GM18907 (cell line): Measurements from ENCODE around the gene DENND4C.
"Not testable (repeated sequence)": the region's sequence is repeated elsewhere in the genome, so short reads cannot be mapped to it uniquely, and the experiment has no call there.

Experiments used
- ATAC-seq: cut with Tn5 transposase; IDR thresholded peaks from one replicate; pipeline ENCODE4 v1.9.1; 2021; ENCODE audit warnings: mild to moderate bottlenecking, moderate library complexity; ENCODE audit not compliant: unreplicated experiment

The DENND4C gene

DNA sequence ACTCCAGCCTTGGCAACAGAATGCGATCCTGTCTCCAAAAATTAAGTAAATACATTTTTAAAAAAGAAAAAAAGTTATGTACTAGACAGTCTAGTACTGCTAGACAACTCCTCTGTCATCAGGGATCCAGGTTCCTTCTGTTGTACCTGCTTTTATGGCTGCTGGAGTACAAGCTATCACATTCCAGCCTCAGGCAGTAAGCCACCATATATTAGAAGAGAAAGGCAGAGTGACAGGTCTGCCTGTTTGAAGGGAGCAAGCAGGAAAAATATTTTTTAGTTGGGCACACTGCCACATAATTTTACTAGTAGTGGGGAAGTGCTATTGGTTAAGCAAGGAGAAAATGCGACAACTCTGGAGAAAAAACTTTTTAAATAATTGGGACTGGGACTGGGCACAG is 138.6 kb downstream of the DENND4C start:
- ATAC-seq, result no peak

DNA sequence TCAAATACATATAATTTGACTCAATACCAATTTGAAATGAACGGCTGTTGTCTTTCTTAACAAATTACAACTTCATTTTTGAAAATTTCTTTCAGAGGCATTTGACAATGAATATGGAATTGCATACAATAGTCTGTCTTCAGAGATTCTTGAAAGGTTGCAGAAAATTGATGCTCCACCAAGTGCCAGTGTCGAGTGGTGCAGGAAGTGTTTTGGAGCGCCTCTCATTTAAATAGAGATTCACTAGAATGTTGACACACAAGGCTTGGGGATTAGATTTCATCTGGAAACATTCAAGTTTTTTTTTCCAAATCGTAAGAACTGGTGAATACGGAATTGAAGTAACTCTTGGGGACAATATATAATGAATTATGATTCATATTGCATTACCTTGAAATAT is 141.4 kb downstream of the DENND4C start:
- no peak for ATAC-seq

DNA sequence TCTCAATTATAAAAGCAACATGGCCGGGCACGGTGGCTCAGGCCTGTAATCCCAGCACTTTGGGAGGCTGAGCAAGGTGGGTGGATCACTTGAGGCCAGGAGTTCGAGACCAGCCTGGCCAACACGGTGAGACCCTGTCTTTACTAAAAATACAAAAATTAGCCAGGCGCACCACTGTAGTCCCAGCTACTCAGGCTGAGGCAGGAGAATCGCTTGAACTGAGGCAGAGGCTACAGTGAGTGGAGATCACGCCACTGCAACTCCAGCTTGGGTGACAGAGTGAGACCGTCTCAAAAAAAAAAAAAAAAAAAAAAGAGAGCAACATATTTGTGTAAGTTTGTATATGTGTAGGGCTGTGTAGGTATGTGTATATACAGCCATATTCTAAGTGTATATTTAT is 142.1 kb downstream of the DENND4C start:
- ATAC-seq, result no peak

DNA sequence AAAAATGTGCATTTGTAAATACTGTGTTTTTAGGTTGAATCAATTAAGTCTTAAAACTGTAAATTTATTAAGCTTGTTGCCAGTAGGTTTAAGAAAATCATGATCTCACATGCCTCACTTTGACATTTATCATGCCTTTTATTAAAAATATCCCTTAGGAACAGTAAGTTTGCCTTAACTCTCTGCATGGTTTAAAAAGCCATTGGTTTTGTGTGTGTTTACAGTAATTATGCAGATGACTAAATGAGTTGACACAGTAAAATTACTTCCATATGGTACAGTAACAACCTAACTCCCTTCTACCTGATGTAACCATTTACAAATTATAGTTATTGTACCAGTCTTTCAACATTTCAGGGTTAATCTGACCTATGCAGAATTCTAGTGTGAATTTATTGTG is 143.0 kb downstream of the DENND4C start:
- no peak for ATAC-seq

DNA sequence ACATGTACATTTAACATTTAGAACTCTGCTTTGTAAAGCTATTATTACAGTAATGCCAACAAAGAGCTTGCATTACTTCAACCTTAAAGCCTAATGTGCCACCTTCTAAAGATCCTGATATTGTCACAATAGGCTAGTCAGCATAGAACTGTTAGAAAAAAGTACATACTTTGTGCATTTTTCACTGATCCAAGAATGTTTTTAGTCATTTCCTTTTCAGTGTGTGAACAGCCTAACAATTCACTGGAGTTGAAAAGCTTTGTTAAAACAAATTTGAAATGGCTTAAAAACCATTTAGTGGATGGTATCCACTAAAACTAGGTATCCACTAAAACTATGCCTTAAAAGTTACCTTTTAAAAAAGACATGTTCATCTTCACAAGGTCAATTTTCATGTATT is 145.0 kb downstream of the DENND4C start:
- no peak for ATAC-seq

DNA sequence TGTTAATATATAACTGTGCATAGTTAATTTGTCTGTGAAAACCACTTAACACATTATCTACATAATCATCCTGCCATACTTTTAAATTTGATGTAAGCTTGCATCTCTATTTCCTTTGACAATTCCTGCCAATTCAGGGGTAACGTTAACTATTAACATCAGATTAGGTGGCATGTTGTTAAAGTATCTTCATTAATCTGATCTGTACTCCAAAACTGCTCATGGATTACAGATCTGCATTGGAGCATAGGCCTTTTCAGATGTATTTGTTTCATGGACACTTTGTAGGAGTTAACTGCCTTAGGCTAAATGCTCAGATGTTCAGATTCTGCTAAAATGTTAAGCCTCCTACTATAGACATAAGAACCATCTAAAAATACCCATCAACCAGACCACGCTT is 146.4 kb downstream of the DENND4C start:
- ATAC-seq, result no peak

DNA sequence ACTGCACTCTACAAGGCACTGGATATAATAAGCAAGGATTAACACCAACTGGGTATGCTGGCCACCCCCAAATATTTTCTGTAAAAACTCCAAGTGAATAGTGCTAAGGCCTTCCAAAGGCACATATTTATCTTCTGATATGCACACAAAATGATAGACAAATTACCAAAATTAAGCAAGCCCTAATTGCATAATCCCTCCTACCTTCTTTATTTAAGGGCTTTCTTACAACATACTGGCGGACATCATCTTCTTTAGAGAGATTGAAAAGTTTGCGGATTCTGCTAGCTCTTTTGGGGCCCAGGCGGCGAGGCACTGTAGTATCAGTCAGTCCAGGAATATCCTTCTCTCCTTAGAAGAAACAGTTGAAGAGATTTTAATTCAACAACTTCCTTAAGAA is 147.7 kb downstream of the DENND4C start:
- ATAC-seq, result no peak

DNA sequence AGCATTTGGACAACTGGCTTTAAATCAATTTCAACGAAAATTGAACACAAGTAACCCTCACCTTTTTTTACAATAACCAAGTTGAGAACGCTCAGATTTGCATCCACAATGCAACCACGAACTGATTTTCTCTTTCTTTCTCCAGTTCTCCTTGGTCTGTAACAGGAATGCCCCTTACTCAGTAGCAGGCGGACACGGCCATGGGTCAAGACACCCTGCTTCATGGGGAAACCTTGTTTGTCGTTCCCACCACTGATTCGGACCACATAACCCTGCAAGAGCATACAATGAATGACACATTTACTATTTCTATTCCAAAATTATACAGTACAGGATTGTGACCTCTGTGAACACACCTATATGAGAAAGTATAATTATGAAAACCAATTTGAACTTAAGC is 148.2 kb downstream of the DENND4C start:
- ATAC-seq, result no peak

DNA sequence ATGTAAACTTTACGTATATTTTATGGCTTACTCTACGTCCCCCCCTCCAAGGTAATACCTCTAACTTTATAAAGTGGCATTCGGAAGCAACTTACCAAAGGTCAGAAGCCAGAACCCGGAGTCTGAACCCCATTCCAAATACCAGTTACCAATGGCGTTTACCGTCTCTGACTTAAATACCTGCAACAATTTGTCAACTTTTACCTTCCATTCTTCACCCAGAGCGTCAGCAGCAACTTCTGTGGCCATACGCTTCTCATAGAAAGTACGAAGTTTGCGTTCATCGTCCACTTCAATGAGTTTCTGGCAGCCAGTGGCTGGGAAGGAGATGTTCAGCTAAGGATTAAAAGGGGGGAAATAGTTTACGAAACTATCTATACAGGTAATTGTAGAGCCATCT is 148.8 kb downstream of the DENND4C start:
- ATAC-seq, result no peak

DNA sequence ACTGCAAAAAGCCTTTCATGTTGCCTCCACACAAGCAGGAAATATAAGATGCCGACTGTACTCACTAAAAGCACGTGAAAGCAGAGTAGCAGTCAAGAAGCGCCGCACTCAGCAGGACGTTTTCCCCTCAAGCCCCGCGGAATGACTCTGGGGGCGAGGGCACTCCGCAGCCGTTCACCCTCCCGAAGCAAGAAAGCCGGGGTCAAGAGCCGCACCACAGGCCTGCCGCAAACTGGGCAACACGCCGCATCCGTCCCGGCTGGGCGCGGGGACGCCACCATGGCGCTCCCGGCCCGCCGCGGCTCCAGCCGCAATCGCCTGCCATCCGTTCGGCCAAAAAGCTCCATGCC is 149.2 kb downstream of the DENND4C start:
- peak; percentile 46 for ATAC-seq

DNA sequence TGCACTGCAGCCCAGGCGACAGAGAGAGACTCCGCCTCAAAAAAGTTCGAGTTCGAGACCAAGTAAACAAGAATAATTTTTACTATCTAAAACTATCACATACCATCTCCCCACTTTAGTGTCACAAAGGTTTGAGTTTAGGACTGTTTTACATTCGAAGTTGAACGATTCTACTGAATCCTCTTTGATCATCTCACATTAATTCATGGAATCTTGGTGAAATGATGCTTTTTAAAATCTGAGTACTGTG is 150.3 kb downstream of the DENND4C start:
- no peak for ATAC-seq

DNA sequence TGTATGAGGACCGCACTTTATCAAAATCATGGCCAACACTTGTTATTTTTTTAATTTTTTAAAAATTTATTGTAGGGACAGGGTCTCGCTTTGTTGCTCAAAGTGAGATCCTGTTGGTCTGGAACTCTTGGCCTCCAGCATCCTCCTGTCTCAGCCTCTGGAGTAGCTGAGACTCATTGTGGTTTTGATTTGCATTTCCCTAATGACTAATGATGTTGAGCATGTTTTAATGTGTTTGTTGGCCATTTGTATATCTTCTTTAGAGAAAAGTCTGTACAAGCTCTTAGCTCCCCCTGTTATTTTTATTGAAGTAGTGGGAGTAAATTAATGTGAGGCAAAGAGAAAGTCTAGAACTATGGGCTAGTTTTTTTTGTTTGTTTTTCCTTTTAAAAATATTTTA is 151.2 kb downstream of the DENND4C start:
- no peak for ATAC-seq

DNA sequence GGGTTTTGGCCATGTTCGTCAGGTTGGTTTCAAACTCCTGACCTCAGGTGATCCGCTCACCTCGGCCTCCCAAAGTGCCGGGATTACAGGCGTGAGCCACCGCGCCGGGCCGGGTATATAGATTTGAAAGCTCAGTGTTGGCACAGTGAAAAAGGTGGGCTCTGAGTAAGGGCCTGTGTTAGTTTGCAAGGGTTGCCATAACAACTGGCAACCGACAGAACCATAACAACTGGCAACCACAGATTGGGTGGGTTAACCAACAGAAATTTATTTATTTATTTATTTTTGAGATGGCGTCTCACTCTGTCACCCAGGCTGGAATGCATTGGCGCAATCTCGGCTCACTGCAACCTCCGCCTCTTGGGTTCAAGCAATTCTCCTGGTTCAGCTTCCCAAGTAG is 154.7 kb downstream of the DENND4C start:
- ATAC-seq, result not testable (repeated sequence)

DNA sequence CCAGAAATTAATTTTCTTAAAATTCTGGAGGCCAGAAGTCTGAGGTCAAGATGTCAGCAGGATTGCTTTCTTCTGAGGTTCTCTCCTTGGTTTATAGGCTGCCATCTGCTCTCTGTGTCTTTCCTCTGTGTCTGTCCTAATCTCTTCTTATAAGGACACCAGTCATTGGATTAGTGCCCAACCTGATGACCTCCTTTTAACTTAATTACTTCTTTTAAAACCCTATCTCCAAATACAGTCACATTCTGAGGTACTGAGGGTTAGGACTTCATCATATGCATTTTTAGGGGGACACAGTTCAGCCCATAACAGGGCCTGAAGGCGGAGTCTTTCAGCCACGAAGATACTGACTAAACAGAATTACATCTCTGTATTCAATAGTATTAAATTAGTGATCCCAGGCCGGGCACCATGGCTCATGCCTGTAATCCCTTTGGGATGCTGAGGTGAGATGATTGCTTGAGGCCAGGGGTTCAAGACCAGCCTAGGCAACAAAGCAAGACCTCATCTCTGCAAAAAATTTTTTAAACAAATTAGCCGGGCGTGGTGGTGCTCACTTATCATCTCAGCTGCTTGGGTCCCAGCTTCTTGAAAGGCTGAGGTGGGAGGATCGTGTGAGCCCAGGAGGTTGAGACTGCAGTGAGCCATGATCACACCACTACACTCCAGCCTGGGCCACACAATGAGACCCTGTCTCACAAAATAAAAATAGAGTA is 155.5 kb downstream of the DENND4C start:
- no peak for ATAC-seq

DNA sequence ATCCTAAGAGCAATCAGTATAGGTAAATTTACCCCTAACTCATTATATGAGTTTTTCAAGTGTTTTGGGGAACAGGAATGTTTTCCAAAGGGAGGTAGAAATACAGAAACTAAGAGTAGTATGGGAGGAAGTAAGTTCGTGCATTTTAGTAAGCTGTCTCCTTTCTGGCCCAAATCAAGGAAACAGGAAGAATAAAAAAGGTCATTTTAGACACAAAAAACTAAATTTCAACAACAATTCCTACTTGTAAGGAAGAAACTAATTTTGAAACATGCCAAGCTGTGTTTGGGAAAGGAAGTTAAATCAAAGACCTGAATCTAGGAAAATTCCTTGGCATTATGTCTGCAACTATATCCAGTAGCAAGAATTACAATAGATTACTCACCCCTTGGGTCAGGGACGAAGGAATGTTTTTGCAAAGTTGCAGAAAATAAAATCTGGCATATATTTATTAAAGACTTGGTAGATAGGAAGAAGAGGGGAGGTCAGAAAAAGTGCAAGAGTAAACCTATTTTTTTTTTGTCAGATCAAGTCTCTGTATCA is 156.1 kb downstream of the DENND4C start:
- no peak for ATAC-seq

DNA sequence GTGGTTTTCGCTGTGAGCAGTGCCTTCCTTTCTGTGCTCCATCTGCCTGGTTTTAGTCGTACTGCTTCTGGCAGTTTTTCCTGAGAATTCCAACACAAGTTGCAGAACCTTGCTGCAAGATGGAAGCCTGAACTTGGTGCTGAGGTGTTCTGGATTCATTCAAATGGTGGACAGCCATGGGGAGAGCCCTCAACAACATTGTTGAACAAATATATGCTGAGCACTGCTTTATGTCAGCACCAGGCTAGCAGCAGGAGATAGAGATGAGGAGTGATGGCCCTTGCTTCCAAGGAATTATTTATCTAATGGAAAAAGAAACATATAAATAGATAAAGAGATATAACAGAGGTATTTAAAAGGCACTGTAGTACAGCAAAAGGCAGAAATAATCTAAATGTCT is 156.8 kb downstream of the DENND4C start:
- no peak for ATAC-seq

DNA sequence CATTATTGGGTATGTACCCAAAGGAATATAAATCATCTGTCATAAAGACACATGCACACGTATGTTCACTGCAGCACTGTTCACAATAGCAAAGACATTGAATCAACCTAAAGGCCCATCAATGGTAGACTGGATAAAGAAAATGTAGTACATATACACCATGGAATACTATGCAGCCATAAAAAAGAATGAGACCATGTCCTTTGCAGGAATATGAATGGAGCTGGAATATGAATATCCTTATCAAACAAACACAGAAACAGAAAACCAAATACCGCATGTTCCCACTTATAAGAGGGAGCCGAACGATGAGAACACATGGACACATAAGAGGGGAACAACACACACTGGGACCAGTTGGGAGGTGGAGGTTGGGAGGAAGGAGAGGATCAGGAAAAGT is 159.0 kb downstream of the DENND4C start:
- ATAC-seq, result not testable (repeated sequence)

DNA sequence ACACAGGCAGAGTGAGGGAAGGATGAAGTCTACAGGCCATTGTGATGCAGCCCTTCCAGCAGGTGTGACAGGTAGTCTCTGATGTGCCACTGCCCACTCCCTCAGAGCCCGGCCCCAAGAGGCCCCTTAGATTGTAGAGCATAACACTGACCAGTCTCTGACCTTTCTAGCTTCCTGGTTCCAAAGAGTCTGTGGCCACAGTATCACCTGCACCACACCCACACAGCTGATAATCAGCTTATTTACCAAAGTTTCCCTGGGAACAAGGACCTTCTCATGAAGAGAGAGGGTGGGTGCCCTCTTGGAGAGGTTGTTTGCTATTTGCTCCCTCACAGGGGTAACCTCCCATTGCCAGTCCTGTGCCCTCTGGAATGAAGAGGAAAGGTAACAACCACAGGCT is 167.4 kb downstream of the DENND4C start:
- ATAC-seq, result no peak

DNA sequence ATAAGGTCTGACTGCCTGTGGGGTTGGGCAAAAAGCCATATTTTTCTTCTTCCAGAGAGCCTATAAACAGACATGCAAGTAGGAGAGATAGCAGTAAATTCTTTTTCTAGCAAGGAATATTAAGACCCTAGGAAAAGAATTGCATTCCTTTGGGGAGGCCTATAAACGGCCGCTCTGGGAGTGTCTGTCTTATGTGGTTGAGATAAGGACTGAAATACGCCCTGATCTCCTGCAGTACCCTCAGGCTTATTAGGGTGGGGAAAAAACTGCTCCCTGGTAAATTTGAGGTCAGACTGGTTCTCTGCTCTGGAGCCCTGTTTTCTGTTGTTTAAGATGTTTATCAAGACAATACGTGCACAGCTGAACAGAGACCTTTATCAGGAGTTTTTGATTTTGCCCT is 172.7 kb downstream of the DENND4C start:
- not testable (repeated sequence) for ATAC-seq

DNA sequence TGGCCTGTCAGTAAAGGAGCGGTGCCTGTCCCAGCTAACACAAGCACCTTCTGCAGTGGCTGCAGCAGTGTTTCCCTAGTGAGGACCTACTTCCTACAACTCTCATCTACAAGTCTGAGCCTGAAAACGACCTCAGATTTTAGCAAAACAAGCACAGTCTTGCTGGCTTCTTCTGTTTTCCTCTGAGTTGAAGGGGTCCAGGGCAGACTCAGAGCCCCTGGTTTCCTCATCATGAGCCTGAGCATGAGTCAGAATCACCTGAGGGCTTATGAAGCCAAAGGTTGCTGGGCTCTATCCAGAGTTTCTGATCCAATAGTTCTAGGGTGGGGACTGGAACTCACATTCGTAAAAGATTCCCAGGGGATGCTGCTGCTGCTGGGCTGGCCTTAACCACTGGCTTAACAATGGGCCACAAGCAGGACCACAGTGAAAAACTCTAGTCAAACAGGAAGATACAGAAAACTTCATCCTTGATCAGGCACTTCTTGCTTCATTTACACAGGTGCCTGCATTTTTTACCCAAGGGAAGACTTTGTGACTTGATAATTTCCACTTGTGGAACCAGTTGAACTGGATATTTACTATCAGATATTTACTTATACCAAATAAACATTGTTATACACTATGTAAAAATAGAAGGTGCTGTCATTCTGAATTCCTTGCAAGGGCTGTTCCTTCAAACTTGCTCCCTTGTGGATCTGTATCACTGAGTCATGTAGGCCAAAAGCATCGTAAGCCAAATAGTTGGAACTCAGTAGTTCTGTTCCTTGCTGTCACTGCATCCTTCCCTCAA is 174.0 kb downstream of the DENND4C start:
- ATAC-seq, result no peak

DNA sequence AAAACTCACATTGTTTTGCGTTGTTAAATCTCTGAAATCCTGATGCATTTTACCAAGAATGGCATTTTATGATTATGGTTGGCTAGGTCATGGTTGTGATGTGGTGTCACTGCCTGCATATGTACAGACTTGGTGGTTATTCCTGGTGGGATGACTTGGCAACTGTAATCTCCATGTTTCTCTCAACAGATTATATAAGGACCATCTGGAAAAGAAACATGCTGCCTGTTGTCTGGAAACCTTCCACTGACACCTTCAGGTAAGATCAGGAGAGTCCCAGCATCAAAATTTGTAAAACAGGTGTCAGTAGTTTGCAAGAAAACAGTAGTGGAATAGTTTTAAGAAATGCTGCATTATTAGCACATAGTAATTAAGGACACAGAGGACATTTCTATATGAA is 175.3 kb downstream of the DENND4C start:
- ATAC-seq, result no peak

DNA sequence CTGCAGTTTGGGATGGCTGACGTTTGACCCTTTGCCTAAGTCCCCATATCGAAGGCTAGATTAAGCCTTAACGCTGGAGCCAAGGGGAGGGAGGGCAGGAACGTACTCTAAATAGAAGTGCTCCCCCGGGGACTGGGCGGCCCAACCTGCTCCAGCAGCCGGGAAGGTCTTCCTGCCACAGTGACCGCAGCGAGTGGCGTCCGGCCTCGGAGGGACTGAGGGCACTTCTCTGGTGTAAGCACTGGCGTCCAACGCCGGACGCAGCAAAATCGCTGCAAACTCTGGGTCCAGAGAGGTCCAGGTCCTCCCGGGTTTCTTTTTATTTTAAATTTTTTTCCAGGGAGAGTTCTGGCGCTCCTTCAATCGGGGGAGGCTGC is 177.8 kb downstream of the DENND4C start:
- ATAC-seq, result peak; percentile 3
